K562 (cell line): ENCODE results near the gene TOM1L2. TPM values are rescaled to one million over a fixed set of nuclear protein-coding genes. Genes with fewer than 3 reads are reported as not detected.

Experiments
- ARID4B ChIP-seq: sonication (generic); formaldehyde crosslinking; IDR thresholded peaks from 2 replicates; pipeline ENCODE4 v1.8.0; 2022; ENCODE audit warnings: mild to moderate bottlenecking, missing genetic modification reagents
- CC2D1A ChIP-seq: fragments of 450-650 bp; IDR thresholded peaks from 2 replicates; pipeline ENCODE4 v1.6.1; 2017; ENCODE audit warnings: mild to moderate bottlenecking
- KAT7 ChIP-seq: sonication (generic); formaldehyde crosslinking; IDR thresholded peaks from 2 replicates; pipeline ENCODE4 v1.8.0; 2022; ENCODE audit warnings: missing genetic modification reagents, mild to moderate bottlenecking, borderline replicate concordance
- MBD1 ChIP-seq: fragments of 250-450 bp; sonication (Bioruptor Pico); IDR thresholded peaks from 2 replicates; pipeline ENCODE4 v1.8.0; 2022; ENCODE audit warnings: inconsistent platforms
- MGA ChIP-seq: fragments of 450-650 bp; IDR thresholded peaks from 2 replicates; pipeline ENCODE4 v1.6.1; 2016; ENCODE audit warnings: mild to moderate bottlenecking, moderate library complexity
- STAT5A ChIP-seq: IDR thresholded peaks from 2 replicates; pipeline ENCODE4 v1.6.1; 2012; ENCODE audit warnings: low read length, inconsistent platforms, borderline replicate concordance
- polyA plus RNA-seq, 8 experiments: library from polyadenylated mRNA; depleted of rRNA in 4 of 8; stranded (reverse) in 5 of 8; unstranded in 3 of 8; fragments of >200 nt; fragmentation: Nextera tagmentation in 2 of 8; fragmentation: Illumina TruSeq in 1 of 8; extraction: Ambion mirVana in 2 of 8; extraction: Trizol in 1 of 8; gene quantifications; 2 replicates each; pipeline versions ENCODE4 v1.2.1 to v1.2.3, GENCODE V29; 2011 to 2014; ENCODE audit warnings: inconsistent platforms in 1 of 8, missing spikeins in 1 of 8
- total RNA-seq, 7 experiments: library from RNA; depleted of rRNA in 6 of 7; stranded (reverse); fragments of >200 nt in 6 of 7; fragmentation: Illumina TruSeq in 2 of 7; extraction: Trizol in 2 of 7; gene quantifications; 2 replicates each; pipeline versions ENCODE4 v1.2.1 to v1.2.3, GENCODE V29; 2011 to 2021; ENCODE audit warnings: low replicate concordance in 1 of 7

TOM1L2 gene
- total and polyA plus RNA-seq, 9 of the 15 experiments (the other 6 are each of a cell fraction or from before 2014, with no cell fraction given), result 0.07 to 6.0 (median 2.5) TPM

- TF ChIP-seq MGA (peak; percentile 72), KAT7 (CRISPR knock-in tag) (peak; percentile 62; the same call in 1 of the 2 replicates), CC2D1A (peak; percentile 57; the same call in 1 of the 2 replicates), ARID4B (CRISPR knock-in tag) (0 out of 2 replicates have a peak, but pooled peaks have one; percentile 35), MBD1 (CRISPR knock-in tag) (0 out of 2 replicates have a peak, but pooled peaks have one; percentile 7), STAT5A (no peak)
Observed at GRCh38 chr17:17812211-17813054, 159.8 kb downstream of the TOM1L2 start (continued).
